Measurements from ENCODE around the gene OR4N5.

- TF ChIP-seq POLR2A (IDR thresholded peaks at IDR 0.05): no peak
- TF ChIP-seq CTCF (IDR thresholded peaks at IDR 0.05): no peak
These were observed 25.8 kb downstream of the OR4N5 start for GRCh38 chr14:20164462-20164861.

Measured in ovary (tissue), 3 donors.